Measurements from ENCODE around the gene DNM1.
"Not testable (repeated sequence)": the region's sequence is repeated elsewhere in the genome, so short reads cannot be mapped to it uniquely, and the experiment has no call there.

DNM1 gene

DNA sequence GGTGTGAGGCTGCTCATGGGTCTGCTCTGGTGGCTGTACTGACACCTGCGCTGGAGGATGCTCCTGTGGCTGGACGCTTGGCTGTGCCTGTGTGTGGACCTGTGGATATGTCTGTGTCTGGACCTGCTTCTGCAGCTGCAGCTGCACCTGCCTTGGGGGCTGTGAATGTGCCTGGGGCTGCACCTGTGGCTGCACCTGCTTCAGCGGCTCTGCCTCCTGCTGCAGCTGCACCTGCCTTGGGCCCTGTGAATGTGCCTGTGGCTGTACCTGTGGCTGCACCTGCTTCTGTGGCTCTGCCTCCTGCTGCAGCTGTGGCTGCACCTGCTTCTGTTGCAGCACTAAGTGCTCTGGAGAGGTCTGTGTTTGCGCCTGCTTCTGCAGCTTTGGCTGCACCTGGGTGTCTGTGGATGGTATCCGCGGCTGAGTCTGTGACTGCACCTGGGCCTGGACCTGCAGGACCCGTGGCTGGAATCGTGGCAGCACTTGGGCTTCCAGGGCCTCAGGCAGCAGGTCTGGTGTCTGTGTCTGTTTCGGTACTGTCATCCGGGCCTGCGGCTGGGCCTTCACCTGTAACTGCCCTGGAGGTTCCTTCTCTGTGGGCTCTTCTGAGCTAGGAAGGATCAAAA, 24.3 kb upstream of the DNM1 start:
- DNase-seq = no peak

GRCh38 chr9:128180001-128180400, 23.2 kb upstream of the DNM1 start:
- no peak for DNase-seq

DNA sequence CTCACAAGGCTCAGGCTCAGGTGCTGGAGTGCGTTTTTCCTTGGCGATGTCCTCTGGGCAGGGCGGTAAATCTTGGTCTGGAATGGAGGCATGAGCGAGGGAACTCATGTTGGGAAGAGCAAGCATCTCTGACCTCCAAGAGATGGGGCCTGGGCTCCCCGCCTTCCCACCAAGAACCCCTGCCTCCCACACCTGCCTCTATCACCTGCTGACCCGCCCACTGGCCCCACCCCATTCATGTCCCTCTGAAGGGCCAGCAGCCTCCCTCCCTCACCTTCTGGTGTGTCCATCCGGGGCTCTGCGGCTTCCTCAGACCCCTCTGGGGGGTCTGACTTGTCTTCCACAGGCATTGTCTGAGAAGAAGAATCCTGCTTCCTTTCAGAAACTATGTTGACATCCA, 22.7 kb upstream of the DNM1 start:
- no peak for DNase-seq

DNA sequence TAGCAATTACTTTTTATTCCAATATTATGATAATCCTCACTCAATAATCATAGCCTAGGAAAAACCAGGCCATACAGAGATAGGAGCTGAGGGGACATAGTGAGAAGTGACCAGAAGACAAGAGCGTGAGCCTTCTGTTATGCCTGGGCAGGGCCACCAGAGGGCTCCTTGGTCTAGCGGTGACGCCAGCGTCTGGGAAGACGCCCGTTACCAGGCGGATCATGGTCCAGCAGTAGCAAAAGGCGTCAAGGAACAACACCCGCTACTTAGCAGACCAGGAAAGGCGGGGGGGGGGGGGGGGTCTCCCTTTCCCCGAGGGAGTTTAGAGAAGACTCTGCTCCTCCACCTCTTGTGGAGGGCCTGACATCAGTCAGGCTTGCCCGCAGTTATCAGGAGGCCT, 21.7 kb upstream of the DNM1 start:
- DNase-seq = not testable (repeated sequence)

DNA sequence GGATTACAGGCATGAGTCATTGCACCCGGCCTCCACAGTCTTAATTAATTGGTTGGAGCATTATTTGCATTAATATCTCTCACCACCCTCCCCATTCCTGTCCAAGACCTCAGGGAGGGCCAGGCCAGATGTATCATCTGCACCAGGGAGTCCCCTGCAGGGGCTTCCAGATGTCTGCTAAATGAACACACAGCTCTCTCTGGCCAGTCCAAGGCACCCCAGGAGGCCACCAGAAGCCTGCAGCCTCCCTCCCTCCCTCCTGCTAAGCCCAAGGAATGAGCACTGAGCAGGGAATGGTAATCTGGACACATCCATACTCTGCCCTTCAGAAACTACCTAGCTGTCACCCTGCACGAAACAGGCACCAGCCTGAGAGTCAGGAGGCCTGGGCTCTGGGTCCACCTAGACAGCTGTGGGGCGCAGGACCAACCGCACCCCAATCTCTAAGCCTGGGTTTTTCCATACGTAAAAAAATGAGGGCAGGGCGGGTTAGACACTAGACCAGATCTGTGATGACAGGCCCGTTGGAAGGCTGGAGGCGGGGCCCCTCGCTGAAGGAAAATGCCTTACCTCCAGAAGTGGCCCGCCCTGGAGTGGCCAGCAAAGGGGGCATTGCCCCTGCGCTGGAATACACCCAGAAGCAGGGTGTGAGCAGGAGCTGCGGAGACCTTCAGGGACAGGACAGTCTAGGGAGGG, 20.1 kb upstream of the DNM1 start:
- no peak for DNase-seq

GRCh38 chr9:128185979-128186965, 16.9 kb upstream of the DNM1 start:
- no peak for DNase-seq

DNA sequence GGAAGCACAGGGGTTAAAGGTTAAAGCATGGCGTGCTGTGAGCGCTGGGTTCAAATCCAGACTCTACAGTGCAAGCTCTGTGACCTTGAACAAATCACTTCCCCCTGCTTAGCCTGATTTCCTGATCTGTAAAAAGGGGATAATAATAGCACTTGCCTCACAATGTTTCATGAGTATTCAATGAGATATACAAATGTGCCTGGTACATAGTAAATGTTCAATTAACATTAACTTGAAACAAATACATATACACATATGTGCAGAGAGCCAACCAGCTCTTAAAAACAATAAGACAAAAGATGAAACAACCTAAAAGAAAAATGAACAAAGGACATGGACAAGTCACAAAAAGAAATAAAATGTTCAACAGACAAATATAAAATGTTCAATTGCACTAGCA, 15.8 kb upstream of the DNM1 start:
- DNase-seq = no peak

DNA sequence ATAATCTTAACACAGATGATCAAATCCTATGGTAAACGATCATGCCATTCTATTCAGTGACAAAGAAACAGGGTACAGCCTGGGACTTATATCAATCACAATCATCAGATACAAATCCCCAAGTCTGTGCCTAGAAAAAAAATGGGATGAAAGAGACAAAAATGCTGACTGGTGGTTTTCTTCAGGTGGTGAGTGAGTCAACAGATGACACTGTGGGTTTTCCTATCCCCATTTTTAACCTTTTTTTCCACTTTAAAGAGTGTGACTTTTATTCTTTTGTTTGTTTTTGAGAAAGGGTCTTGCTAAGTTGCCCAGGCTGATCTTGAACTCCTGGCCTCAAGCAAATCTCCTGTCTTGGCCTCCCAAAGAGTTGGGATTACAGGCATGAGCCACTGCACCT, 15.0 kb upstream of the DNM1 start:
- no peak for DNase-seq

- DNase-seq = no peak
These were observed 13.2 kb upstream of the DNM1 start for GRCh38 chr9:128190013-128190412.

GRCh38 chr9:128190516-128191405, 12.4 kb upstream of the DNM1 start:
- no peak for DNase-seq

DNA sequence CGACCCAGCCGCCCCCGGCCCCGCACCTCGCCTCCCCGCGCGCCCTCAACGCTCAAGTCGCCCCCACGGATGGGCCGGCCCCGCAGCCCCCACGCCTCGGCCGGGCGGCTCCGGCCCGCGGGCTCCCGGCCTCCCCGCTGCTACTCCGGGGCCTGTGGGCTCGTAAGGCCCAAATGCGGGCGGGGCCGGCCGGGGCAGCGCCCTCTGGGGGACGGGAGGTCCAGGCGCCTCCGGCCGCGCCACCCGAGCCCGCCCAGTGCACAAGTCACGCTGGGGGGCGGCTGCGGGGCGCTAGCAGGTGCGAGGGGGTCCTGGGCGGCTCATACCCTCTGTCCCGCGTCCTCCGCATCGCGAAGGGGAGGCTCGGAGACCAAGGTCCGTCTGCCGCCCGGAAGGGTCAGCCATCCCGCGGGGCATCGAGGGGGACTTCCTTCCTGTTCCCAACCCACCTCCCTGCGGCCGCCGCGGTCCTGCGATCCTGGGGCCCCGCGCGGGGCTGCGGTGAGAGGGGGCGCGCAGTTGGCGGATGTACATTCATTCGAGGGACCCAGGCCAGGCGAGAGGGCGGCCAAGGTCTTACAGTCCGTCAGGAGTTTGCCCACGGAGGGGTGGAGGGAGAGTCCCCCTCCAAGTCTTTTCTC, 11.7 kb upstream of the DNM1 start, which contains the start of gene CIZ1:
CIZ1 (minus strand) TSS at position 167 of the 641 bp plus-strand sequence. CDS start 715 bp downstream, outside the sequence.
- peak; percentile 33 for DNase-seq

DNA sequence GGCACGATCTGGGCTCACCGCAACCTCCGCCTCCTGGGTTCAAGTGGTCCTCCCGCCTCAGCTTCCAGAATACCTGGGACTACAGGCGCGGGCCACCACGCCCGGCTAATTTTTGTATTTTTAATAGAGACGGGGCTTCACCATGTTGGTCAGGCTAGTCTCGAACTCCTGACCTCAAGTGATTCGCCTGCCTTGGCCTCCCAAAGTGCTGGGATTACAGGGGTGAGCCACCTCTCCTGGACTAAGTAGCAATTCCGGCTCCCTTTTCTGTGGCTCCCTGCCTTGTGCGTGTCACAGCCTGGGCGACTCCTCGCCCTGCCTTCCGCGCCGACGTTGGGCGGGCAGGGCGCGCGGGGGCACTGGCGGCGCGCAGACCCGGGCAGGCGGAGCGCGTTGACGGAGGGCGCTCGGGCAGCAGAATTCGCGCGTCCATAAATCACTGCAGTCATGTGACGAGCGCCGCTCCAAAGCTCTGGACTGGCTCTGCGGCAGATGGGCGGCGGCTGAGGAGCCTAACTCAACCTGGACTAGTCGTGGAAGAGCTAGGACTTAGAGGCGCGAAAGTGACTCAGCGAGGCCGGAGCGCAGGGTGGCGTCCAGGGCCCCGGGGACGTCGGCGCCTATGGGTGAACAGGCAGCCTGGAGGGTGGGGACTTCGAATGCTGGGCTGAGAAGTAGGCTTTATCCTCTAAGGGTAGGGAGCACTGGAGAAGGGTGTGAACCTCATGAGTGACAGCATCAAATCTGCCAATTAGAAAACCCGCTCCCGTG, 10.4 kb upstream of the DNM1 start:
- peak; percentile 86 for DNase-seq

- DNase-seq = no peak
These were observed 9.6 kb upstream of the DNM1 start for GRCh38 chr9:128193469-128194096.

- no peak for DNase-seq
These were observed 1.5 kb upstream of the DNM1 start for GRCh38 chr9:128201441-128202369.

DNA sequence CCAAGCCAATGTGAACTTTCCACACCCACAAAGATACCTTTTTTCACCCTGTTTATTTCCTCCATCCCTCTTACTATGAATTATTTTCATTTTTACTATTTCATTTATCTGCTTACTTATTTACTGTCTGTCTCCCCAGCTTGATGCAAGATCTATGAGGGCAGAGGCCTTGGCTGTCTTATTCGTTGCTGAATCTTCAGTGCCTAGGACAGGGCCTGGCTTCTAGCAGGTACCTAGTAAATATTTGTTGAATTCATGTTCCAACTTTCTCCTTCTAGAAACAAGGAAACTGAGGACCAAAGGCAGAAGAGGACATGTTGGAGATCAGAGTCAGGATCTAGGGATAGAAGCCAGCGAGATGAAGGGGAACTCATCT, 543 bp upstream of the DNM1 start:
- no peak for DNase-seq

- peak; percentile 62 for DNase-seq
These were observed 750 bp downstream of the DNM1 start for GRCh38 chr9:128203707-128204551.

GRCh38 chr9:128204858-128205257, 1.7 kb downstream of the DNM1 start:
- no peak for DNase-seq

DNA sequence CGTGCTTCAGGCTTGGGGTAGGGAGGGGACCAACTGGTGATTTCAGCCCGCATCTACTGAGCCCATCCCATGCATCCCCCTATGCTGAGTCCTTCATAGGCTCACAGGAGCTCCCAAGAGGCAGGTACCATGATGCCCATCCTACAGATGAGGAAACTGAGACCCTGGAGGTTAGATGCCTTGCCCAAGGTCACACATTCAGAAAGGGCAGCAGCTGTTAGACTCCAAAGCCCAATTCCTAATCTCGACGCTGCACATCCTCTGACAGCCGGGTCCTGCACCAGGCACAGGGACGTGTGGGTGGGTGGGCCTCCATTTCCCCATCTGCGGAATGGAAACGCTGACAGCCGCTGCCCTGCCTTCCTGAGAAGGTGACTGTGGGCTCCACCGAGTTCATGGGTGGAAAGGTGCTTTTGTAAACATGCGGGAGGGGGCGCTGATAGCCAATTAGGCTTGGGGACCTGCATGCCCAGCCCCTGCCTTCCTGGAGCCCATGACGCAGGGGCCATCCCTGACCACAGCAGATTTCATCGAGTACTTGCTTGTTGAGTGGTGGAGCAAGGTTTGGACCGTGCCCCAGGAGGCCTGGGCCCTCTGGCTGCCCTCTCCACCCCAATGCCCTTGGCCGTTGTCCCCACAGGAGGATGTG, 2.2 kb downstream of the DNM1 start:
- DNase-seq = no peak
